Measurements from ENCODE around the gene SHB. TPM values are rescaled to one million over a fixed set of nuclear protein-coding genes. Genes with fewer than 3 reads are reported as not detected.

Gene SHB
- total RNA-seq, 1 donor from 2014 or later: 16.7 TPM

- Mint-ChIP-seq H3K4me1 (ENCODE audit: unreplicated experiment) (peaks cover 61% of the 10 kb centered on the region), H3K27ac (ENCODE audit: unreplicated experiment) (peak overlapping the region; percentile 91), H3K9me3 (ENCODE audit: unreplicated experiment) (no peaks in the 10 kb centered on the region), H3K4me3 (ENCODE audit: unreplicated experiment) (no peak overlapping the region), H3K27me3 (ENCODE audit: unreplicated experiment) (no peaks in the 10 kb centered on the region), H3K36me3 (ENCODE audit: unreplicated experiment) (peaks cover 7% of the 10 kb centered on the region)
- no peak for DNase-seq (ENCODE audit: extremely low spot score, unreplicated experiment)
- TF ChIP-seq CTCF (IDR thresholded peaks at IDR 0.05): no peak
Measured at GRCh38 chr9:37942621-37943344, 126.2 kb downstream of the SHB start.

GRCh38 chr9:37941253-37941652, 127.8 kb downstream of the SHB start:
- H3K36me3 Mint-ChIP-seq (ENCODE audit: unreplicated experiment): peaks cover 2% of the 10 kb centered on the region
- H3K4me3 Mint-ChIP-seq (ENCODE audit: unreplicated experiment): no peak overlapping the region
- peaks cover 67% of the 10 kb centered on the region for H3K4me1 Mint-ChIP-seq (ENCODE audit: unreplicated experiment)
- H3K27me3 Mint-ChIP-seq (ENCODE audit: unreplicated experiment): no peaks in the 10 kb centered on the region
- no peak for TF ChIP-seq CTCF (IDR thresholded peaks at IDR 0.05)
- DNase-seq (ENCODE audit: extremely low spot score, unreplicated experiment): no peak
- no peak overlapping the region for H3K27ac Mint-ChIP-seq (ENCODE audit: unreplicated experiment)
- no peaks in the 10 kb centered on the region for H3K9me3 Mint-ChIP-seq (ENCODE audit: unreplicated experiment)

GRCh38 chr9:37939575-37940095, 129.4 kb downstream of the SHB start:
- no peak for DNase-seq (ENCODE audit: extremely low spot score, unreplicated experiment)
- no peak overlapping the region for H3K4me3 Mint-ChIP-seq (ENCODE audit: unreplicated experiment)
- peaks cover 2% of the 10 kb centered on the region for H3K36me3 Mint-ChIP-seq (ENCODE audit: unreplicated experiment)
- H3K9me3 Mint-ChIP-seq (ENCODE audit: unreplicated experiment): no peaks in the 10 kb centered on the region
- peaks cover 51% of the 10 kb centered on the region for H3K4me1 Mint-ChIP-seq (ENCODE audit: unreplicated experiment)
- no peaks in the 10 kb centered on the region for H3K27me3 Mint-ChIP-seq (ENCODE audit: unreplicated experiment)
- TF ChIP-seq CTCF (IDR thresholded peaks at IDR 0.05): no peak
- no peak overlapping the region for H3K27ac Mint-ChIP-seq (ENCODE audit: unreplicated experiment)

- Mint-ChIP-seq H3K36me3 (ENCODE audit: unreplicated experiment) (peaks cover 2% of the 10 kb centered on the region), H3K27ac (ENCODE audit: unreplicated experiment) (peak overlapping the region; percentile 73), H3K4me3 (ENCODE audit: unreplicated experiment) (no peak overlapping the region), H3K27me3 (ENCODE audit: unreplicated experiment) (no peaks in the 10 kb centered on the region), H3K9me3 (ENCODE audit: unreplicated experiment) (no peaks in the 10 kb centered on the region), H3K4me1 (ENCODE audit: unreplicated experiment) (peaks cover 44% of the 10 kb centered on the region)
- TF ChIP-seq CTCF (IDR thresholded peaks at IDR 0.05): no peak
- no peak for DNase-seq (ENCODE audit: extremely low spot score, unreplicated experiment)
Measured at GRCh38 chr9:37938121-37938891, 130.7 kb downstream of the SHB start.

- Mint-ChIP-seq H3K4me3 (ENCODE audit: unreplicated experiment) (no peak overlapping the region), H3K9me3 (ENCODE audit: unreplicated experiment) (no peaks in the 10 kb centered on the region), H3K36me3 (ENCODE audit: unreplicated experiment) (peaks cover 2% of the 10 kb centered on the region), H3K27me3 (ENCODE audit: unreplicated experiment) (no peaks in the 10 kb centered on the region), H3K27ac (ENCODE audit: unreplicated experiment) (peak overlapping the region; percentile 73), H3K4me1 (ENCODE audit: unreplicated experiment) (peaks cover 37% of the 10 kb centered on the region)
- no peak for TF ChIP-seq CTCF (IDR thresholded peaks at IDR 0.05)
- no peak for DNase-seq (ENCODE audit: extremely low spot score, unreplicated experiment)
Measured at GRCh38 chr9:37937366-37937765, 131.7 kb downstream of the SHB start.

Measured in osteocyte (in vitro differentiated cells).